ENCODE measurements around the gene PNCK.
"Not testable (repeated sequence)": the region's sequence is repeated elsewhere in the genome, so short reads cannot be mapped to it uniquely, and the experiment has no call there.

The PNCK gene

DNA sequence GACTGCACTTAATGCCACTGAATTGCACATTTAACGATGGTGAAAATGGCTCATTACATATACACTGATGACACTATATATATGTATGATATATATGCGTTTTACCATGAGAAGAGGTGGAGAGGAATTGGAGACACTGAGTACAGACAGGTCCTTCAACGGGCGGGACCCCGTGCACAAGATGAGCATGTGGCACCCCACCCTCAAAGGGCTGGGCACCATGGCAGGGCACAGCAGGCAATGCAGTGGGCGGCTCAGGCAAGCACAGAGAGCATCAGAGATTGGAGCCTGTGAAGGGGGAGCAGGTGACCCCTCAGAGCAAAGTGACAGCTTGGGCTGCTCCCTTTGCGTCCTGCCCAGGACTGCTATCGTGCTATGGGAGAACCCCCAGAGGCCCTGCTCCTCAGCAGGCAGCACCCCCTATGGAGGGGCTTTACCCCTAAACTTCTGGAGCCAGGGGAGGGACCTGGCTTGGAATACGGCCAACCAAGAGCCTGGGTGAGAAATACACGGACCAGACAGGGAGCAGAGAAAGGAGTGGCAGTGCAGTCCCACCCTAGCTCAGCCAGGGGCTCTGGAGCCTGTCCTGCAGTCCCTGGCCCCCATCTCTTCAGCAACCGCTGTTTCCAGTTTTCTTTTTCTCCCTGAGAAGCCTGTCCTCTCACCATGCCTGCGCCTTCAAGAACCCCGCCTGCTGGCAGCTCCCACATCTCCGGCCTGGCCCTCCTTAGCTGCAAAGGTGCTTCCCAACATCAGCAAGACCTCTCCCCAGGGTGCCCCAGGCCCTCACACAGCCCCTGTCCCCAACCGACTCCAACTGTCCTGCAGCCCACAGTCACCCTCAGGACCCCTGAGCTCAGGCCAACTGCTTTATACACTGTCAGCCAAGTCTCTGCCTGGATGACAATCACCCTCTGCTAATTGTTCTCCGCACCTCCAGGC is 24.6 kb upstream of the PNCK start:
- no peak overlapping the region for H3K4me3 ChIP-seq (ENCODE audit: low read depth, low read length)
- TF ChIP-seq, protein P1, sequence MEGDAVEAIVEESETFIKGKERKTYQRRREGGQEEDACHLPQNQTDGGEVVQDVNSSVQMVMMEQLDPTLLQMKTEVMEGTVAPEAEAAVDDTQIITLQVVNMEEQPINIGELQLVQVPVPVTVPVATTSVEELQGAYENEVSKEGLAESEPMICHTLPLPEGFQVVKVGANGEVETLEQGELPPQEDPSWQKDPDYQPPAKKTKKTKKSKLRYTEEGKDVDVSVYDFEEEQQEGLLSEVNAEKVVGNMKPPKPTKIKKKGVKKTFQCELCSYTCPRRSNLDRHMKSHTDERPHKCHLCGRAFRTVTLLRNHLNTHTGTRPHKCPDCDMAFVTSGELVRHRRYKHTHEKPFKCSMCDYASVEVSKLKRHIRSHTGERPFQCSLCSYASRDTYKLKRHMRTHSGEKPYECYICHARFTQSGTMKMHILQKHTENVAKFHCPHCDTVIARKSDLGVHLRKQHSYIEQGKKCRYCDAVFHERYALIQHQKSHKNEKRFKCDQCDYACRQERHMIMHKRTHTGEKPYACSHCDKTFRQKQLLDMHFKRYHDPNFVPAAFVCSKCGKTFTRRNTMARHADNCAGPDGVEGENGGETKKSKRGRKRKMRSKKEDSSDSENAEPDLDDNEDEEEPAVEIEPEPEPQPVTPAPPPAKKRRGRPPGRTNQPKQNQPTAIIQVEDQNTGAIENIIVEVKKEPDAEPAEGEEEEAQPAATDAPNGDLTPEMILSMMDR (IDR thresholded peaks at IDR 0.05; ENCODE audit: borderline replicate concordance, insufficient read depth, low read depth, low read length): no peak

DNA sequence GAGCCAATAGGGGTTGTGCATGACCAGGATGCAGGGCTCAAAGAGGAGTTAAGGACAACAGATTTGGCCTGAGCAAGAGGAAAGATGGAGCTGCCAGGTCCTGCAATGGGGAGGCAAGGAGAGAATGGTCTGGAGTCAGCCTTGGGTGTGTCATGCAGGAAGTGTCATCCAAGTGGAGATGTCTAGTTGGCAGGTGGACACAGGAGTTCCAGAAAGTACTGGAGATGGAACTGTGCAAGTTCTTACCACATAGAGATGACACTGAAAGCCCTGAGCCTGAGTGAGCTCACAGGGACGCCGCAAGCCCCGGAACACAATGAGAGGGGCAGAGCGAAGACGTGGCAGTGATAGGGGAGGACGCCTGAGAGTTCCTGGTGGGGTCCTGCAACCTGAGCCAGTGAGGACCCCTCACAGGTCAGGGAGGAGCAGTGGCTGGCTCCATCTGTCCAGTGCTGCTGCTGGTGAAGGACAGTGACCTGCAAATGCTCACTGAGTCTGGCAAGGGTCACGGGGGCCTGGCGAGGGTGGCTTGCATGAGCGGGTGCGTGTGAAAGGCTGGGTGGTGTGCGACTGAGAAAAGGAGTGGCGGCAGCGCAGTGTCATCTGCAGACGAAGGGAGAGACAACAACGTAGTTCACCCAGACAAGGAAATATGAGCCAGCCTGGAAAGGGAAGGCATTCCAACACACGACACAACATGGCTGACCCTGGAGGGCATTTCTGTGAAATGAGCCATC is 23.5 kb upstream of the PNCK start:
- H3K4me3 ChIP-seq (ENCODE audit: low read depth, low read length): not testable (repeated sequence)

DNA sequence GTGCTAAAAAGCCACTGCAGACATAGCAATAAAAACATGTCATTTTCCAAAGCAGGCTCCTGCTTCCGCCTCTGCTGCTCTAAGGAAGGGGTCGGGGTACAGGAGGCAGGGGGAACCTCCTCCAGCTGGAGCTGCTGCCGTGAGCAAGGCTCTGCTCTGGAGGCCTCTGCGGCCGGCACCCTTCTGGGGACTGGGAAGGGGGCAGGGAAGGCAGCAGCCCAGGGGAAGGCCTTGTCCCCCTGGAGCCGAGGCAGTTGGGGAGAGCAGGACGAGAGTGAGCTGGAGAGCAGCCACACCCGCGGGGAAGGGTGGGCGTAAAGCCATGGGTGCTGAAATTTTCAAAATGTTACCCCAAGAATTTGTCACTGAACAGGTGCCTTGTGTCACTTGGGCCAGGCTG is 22.9 kb upstream of the PNCK start:
- H3K4me3 ChIP-seq (ENCODE audit: low read depth, low read length): not testable (repeated sequence)

DNA sequence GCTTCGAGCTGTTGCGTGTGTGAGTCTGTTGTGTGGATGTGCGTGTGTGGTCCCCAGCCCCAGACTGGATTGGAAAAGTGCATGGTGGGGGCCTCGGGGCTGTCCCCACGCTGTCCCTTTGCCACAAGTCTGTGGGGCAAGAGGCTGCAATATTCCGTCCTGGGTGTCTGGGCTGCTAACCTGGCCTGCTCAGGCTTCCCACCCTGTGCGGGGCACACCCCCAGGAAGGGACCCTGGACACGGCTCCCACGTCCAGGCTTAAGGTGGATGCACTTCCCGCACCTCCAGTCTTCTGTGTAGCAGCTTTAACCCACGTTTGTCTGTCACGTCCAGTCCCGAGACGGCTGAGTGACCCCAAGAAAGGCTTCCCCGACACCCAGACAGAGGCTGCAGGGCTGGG is 22.5 kb upstream of the PNCK start:
- TF ChIP-seq, protein P1 (IDR thresholded peaks at IDR 0.05; ENCODE audit: borderline replicate concordance, insufficient read depth, low read depth, low read length): no peak
- no peak overlapping the region for H3K4me3 ChIP-seq (ENCODE audit: low read depth, low read length)

DNA sequence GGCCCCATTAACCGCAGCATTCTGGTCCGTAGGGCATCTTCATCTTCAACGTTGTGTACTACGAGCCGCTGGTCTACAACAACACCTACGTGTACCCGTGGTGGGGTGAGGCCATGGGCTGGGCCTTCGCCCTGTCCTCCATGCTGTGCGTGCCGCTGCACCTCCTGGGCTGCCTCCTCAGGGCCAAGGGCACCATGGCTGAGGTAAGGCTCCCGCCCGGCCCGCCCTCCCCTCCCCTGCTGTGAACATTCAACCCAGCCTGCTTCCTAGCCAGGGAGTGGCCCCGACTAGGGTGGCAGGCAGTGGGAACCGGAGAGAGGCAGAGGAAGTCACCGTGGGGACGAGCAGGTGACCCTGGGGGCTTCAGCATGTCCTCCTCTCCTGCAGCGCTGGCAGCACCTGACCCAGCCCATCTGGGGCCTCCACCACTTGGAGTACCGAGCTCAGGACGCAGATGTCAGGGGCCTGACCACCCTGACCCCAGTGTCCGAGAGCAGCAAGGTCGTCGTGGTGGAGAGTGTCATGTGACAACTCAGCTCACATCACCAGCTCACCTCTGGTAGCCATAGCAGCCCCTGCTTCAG is 21.2 kb upstream of the PNCK start:
- TF ChIP-seq, protein P1 (IDR thresholded peaks at IDR 0.05; ENCODE audit: borderline replicate concordance, insufficient read depth, low read depth, low read length): no peak
- no peak overlapping the region for H3K4me3 ChIP-seq (ENCODE audit: low read depth, low read length)

DNA sequence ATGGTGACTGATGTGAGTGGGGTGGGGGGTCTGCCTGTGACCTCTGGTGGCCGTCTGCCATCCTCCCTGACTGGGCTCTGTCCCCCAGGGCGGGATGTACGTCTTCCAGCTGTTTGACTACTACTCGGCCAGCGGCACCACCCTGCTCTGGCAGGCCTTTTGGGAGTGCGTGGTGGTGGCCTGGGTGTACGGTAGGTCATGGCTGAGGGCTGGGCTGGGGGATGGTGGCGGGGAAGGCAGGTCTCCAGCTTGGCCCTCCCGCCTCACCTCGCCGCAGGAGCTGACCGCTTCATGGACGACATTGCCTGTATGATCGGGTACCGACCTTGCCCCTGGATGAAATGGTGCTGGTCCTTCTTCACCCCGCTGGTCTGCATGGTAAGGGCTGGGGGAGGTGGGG is 20.6 kb upstream of the PNCK start:
- not testable (repeated sequence) for H3K4me3 ChIP-seq (ENCODE audit: low read depth, low read length)

DNA sequence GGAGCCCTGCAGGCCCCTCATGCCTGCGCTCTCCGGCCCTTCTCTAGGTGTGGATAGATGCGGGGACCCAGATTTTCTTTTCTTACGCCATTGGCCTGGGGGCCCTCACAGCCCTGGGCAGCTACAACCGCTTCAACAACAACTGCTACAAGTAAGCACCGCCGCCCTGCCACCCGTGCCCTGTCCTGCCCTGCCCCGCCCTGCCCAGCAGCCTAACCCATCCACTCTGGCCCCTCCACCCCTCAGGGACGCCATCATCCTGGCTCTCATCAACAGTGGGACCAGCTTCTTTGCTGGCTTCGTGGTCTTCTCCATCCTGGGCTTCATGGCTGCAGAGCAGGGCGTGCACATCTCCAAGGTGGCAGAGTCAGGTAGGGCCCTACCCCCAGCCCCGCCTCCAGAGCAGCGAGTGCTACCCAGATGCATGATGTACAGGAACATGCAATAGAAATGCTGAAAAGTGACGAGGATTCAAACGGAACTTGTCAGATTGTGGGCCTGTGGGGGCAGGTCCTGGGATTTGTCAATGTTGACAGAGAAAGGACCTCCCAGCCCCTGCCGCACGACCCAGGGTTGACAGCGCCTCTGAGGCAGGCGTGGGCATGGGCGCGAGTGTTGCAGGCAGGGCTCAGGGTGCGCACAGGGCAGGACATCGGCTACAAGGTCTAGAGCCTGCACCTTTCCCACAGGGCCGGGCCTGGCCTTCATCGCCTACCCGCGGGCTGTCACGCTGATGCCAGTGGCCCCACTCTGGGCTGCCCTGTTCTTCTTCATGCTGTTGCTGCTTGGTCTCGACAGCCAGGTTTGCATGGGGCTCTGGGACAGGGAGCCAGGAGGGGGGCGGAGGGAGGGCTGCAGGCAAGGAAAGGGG is 19.8 kb upstream of the PNCK start:
- TF ChIP-seq, protein P1 (IDR thresholded peaks at IDR 0.05; ENCODE audit: borderline replicate concordance, insufficient read depth, low read depth, low read length): no peak
- no peak overlapping the region for H3K4me3 ChIP-seq (ENCODE audit: low read depth, low read length)

DNA sequence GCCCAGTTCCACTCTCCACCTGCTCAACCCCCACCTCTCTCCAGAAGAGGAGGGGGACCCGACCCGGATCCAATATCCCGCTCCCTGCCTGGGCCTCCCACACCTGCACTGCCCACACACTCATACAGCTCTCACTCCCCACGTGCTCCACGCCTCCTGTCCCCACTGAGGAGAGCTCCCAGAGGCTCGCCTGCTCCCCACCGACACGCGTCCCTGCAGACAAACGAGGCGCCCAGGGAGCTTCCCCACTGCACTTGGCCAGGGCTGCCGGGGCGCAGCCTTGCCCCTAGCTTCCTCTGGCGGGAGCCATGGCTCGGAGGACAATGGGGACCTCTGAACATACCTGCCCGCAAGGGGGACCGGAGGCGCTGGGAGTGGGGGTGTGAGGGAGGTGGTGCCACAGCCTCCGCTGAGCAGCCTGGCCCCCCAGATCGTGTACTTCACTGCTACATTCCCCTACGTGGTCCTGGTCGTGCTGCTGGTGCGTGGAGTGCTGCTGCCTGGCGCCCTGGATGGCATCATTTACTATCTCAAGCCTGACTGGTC is 19.1 kb upstream of the PNCK start:
- TF ChIP-seq, protein P1 (IDR thresholded peaks at IDR 0.05; ENCODE audit: borderline replicate concordance, insufficient read depth, low read depth, low read length): no peak
- H3K4me3 ChIP-seq (ENCODE audit: low read depth, low read length): no peak overlapping the region

All from GM12875 (cell line).